ENCODE data around the gene KMT5C. TPM values are rescaled to one million over a fixed set of nuclear protein-coding genes. Genes with fewer than 3 reads are reported as not detected.

Gene KMT5C
- total and polyA plus RNA-seq, 2 experiments from 2014 or later = 2.7 to 8.1 TPM

DNA sequence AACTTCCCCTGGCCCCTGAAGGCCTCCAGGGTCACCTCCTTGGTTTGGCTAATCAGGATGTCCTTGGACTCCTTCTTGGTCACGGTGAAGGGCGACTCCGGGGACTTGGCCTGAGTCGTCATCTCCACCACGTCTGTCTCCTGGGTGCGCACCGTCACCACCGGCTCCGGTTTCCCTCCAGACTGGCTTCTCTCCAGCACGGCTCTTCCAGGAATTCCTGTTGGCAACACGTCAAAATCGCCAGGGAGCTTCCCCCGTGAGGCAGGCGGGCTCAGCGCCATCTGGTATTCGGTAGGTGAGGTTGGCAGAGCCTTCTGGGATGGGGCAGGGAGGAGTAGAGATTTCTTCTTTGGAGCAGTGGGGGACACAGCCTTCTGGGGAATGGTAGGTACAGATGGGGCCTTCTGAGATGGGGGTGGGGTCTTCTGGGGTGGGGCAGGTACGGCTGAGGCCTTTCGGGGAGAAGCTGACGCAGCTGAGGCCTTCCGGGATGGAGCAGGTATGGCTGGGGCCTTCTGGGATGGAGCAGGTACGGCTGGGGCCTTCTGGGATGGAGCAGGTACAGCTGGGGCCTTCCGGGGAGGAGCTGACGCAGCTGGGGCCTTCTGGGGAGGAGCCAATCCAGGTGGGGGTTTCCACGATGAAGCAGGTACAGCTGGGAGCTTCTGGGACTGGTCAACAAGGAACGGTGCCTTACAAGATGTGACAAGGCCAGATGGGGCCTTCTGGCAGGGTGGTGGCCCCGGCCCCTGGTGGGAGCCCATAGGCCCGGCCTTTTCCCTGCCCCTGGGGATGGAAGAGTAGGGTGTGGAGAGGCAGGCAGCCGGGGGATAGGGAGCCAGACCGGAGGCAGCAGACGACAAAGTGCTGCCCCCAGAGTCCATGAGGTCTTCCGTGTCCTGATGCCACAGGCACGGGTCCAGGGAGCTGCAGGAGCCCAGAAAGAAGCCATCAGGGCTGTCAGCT is 19.6 kb downstream of the KMT5C start:
- no peaks in the 10 kb centered on the region for H3K79me2 ChIP-seq (ENCODE audit: insufficient read depth)

DNA sequence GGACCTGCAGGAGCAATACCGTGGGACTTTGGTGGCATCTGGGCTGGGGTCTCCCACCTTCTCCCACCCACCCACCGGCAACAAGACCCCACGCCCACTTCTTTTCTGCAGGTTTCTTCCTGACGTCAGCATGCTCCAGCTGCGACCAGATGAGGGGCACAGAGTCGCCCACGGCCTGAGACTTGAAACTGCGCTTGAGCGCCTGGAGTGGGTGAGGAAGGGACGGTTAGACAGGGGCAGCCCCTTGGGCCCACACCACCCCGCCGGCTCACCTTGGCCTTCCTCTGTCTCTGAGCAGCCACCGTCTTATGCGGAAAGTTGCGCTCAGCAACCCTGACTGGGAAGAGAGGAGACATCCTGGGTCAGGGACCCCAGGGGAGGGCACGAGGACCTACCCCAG is 21.2 kb downstream of the KMT5C start:
- Histone ChIP-seq H3K36me3 (ENCODE audit: low read depth) (no peaks in the 10 kb centered on the region; the same call in 1 of the 2 replicates), H3K9me3 (ENCODE audit: low read depth) (no peaks in the 10 kb centered on the region), H3K79me2 (ENCODE audit: insufficient read depth) (no peaks in the 10 kb centered on the region), H3K27me3 (replicated peaks; ENCODE audit: insufficient read depth) (peaks cover 7% of the 10 kb centered on the region), H3K27ac (no peak overlapping the region), H3F3A (ENCODE audit: insufficient read depth) (peaks cover 19% of the 10 kb centered on the region), H3K9me2 (ENCODE audit: insufficient read depth) (no peaks in the 10 kb centered on the region), H4K20me1 (ENCODE audit: insufficient read depth) (no peaks in the 10 kb centered on the region), H2AFZ (no peak overlapping the region), H3K9ac (no peak overlapping the region), H3K4me1 (ENCODE audit: insufficient read depth) (no peaks in the 10 kb centered on the region), H3K4me3 (no peak overlapping the region), H3K4me2 (ENCODE audit: unreplicated experiment) (no peak overlapping the region)
- 84 to 87% methylated on average over 12 to 16 of the region's 16 CpGs for WGBS, 2 experiments (ENCODE audit: low coverage in 1 of 2, low lambda C conversion rate in 2 of 2, missing lambda C conversion rate in 2 of 2)
- no peak for TF ChIP-seq EZH2 (IDR thresholded peaks at IDR 0.05; ENCODE audit: insufficient read depth, poor library complexity, severe bottlenecking)
- TF ChIP-seq EZH2phosphoT487 (IDR thresholded peaks at IDR 0.05; ENCODE audit: insufficient read depth, low read depth) = no peak
- no peak for DNase-seq
- in situ Hi-C loops (cut with MboI) = no loop called here

More for the DNA sequence above, 19.6 kb downstream of the KMT5C start:
- Histone ChIP-seq H3K4me1 (ENCODE audit: insufficient read depth) (no peaks in the 10 kb centered on the region), H3K27me3 (replicated peaks; ENCODE audit: insufficient read depth) (peaks cover 17% of the 10 kb centered on the region), H3K27ac (no peak overlapping the region), H3K36me3 (ENCODE audit: low read depth) (no peaks in the 10 kb centered on the region), H3K4me2 (ENCODE audit: unreplicated experiment) (no peak overlapping the region), H4K20me1 (ENCODE audit: insufficient read depth) (no peaks in the 10 kb centered on the region), H3K9ac (no peak overlapping the region), H3F3A (ENCODE audit: insufficient read depth) (peaks cover 6% of the 10 kb centered on the region), H3K9me3 (ENCODE audit: low read depth) (no peaks in the 10 kb centered on the region), H2AFZ (no peak overlapping the region), H3K4me3 (no peak overlapping the region), H3K9me2 (ENCODE audit: insufficient read depth) (no peaks in the 10 kb centered on the region)
- DNase-seq = no peak
- TF ChIP-seq EZH2 (IDR thresholded peaks at IDR 0.05; ENCODE audit: insufficient read depth, poor library complexity, severe bottlenecking) (no peak), EZH2phosphoT487 (IDR thresholded peaks at IDR 0.05; ENCODE audit: insufficient read depth, low read depth) (no peak)
- in situ Hi-C loops (cut with MboI) = no loop called here
- WGBS, 2 experiments (ENCODE audit: low coverage in 1 of 2, low lambda C conversion rate in 2 of 2, missing lambda C conversion rate in 2 of 2) = 67% methylated on average over 28 to 32 of the region's 32 CpGs

DNA sequence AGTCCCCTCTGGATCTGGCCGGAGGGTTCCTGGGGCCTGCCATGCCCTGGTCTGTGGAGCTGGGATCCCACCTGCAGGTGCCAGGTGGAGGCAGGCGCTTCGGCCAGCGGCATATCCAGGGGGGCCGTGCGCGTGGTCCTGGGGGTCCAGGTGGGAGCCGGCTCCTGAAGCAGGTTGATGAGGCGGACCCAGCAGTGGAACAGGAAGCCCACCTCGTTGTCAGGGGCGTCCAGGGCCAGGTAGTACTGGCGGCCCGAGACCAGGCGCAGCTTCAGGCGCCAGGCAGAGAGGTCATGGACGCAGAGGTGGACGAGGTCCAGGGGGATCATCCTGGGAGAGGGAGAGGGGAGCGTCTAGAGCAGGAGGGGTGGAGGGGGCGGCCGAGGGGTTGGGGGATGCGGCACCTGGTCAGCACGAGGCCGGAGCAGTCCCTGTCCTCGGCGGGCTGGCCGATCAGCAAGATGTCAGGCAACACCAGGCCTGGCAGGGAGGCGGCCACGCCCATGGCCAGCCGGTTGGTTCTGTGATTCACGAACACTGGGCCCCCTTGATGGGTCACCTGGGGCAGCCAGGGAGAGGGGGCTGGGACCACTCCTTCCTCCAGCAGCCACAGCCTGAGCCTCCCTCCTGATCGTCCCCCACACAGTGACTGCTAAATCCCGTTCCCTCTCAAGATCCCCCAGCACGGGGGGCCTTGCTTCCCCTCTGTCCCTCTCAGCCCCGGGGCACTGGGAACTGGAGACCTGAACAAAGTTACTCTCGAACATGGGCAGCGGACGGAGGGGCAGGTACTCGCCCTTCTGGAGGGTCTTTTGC is 22.7 kb downstream of the KMT5C start:
- no peak for DNase-seq
- Histone ChIP-seq H3K9me3 (ENCODE audit: low read depth) (no peaks in the 10 kb centered on the region), H3K9ac (no peak overlapping the region), H3K27me3 (replicated peaks; ENCODE audit: insufficient read depth) (no peaks in the 10 kb centered on the region), H3K4me1 (ENCODE audit: insufficient read depth) (no peaks in the 10 kb centered on the region), H3K4me3 (no peak overlapping the region), H3F3A (ENCODE audit: insufficient read depth) (peaks cover 23% of the 10 kb centered on the region), H3K9me2 (ENCODE audit: insufficient read depth) (no peaks in the 10 kb centered on the region), H3K79me2 (ENCODE audit: insufficient read depth) (no peaks in the 10 kb centered on the region), H4K20me1 (ENCODE audit: insufficient read depth) (no peaks in the 10 kb centered on the region), H3K36me3 (ENCODE audit: low read depth) (no peaks in the 10 kb centered on the region; the same call in 1 of the 2 replicates), H3K4me2 (ENCODE audit: unreplicated experiment) (no peak overlapping the region), H3K27ac (no peak overlapping the region), H2AFZ (no peak overlapping the region)
- in situ Hi-C loops (cut with MboI) = no loop called here
- WGBS, 2 experiments (ENCODE audit: low coverage in 1 of 2, low lambda C conversion rate in 2 of 2, missing lambda C conversion rate in 2 of 2) = 57 to 72% methylated on average over 26 to 34 of the region's 38 CpGs
- no peak for TF ChIP-seq EZH2 (IDR thresholded peaks at IDR 0.05; ENCODE audit: insufficient read depth, poor library complexity, severe bottlenecking)
- no peak for TF ChIP-seq EZH2phosphoT487 (IDR thresholded peaks at IDR 0.05; ENCODE audit: insufficient read depth, low read depth)

DNA sequence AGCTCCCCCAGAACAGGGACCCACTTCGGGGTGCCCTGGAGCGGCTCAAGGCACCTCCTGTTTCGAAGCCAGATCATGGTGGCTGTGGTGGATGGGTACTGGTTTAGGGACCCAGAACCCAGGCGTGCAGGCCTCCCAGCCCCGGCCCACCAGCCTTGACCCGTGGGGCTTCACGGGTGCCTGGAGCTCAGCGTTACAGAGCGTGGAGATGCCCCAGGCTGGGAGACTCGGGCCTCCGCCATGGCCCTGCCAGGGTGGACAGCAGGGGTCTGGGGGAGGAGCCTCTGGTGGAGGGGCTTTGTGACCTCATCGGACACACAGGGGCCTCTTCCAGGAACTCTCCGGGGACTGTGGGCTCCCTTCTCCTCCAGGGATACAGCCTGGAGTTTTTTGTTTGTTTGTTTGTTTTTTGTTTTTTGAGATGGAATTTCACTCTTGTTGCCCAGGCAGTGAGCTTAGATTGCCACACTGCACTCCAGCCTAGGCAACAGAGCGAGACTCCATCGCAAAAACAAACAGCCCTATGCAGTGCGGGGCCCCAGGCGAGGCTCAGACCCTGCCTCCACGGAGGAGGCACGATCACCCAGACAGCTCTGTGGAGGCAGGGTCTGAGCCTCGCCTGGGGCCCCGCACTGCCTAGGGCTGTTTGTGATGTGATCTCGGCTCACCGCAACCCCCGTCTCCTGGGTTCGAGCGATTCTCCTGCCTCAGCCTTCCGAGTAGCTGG is 23.5 kb downstream of the KMT5C start, which contains the start of gene GARIN5B:
TSS of gene GARIN5B (minus strand) at position 271 of the 727 bp plus-strand sequence. CDS start at position 77, 194 bp downstream.
- peaks cover 23% of the 10 kb centered on the region for H3F3A ChIP-seq (ENCODE audit: insufficient read depth)
- H4K20me1 ChIP-seq (ENCODE audit: insufficient read depth) = no peaks in the 10 kb centered on the region
- H3K4me1 ChIP-seq (ENCODE audit: insufficient read depth) = no peaks in the 10 kb centered on the region
- in situ Hi-C loops (cut with MboI) = no loop called here
- H3K4me2 ChIP-seq (ENCODE audit: unreplicated experiment) = no peak within 1 kb of the TSS
- no peaks in the 10 kb centered on the region for H3K27me3 ChIP-seq (replicated peaks; ENCODE audit: insufficient read depth)
- WGBS, 2 experiments (ENCODE audit: low coverage in 1 of 2, low lambda C conversion rate in 2 of 2, missing lambda C conversion rate in 2 of 2) = 73 to 74% methylated on average over 26 to 27 of the region's 27 CpGs
- H3K9me2 ChIP-seq (ENCODE audit: insufficient read depth) = no peaks in the 10 kb centered on the region
- H3K9ac ChIP-seq = no peak within 1 kb of the TSS
- H3K79me2 ChIP-seq (ENCODE audit: insufficient read depth) = no peaks in the 10 kb centered on the region; the same call in 1 of the 2 replicates
- no peak within 1 kb of the TSS for H3K4me3 ChIP-seq
- TF ChIP-seq EZH2phosphoT487 (IDR thresholded peaks at IDR 0.05; ENCODE audit: insufficient read depth, low read depth) = no peak
- TF ChIP-seq EZH2 (IDR thresholded peaks at IDR 0.05; ENCODE audit: insufficient read depth, poor library complexity, severe bottlenecking) = no peak
- no peaks in the 10 kb centered on the region; the same call in 1 of the 2 replicates for H3K36me3 ChIP-seq (ENCODE audit: low read depth)
- H3K27ac ChIP-seq = no peak within 1 kb of the TSS
- H2AFZ ChIP-seq = no peak within 1 kb of the TSS
- no peaks in the 10 kb centered on the region for H3K9me3 ChIP-seq (ENCODE audit: low read depth)
- DNase-seq = no peak

Measured in GM23248 (cell line).